Stimulated activated CD8-positive, alpha-beta memory T cell treated with anti-CD3 and anti-CD28 coated beads, Interleukin-2, amount 100 ng/mL, for 1 hour (primary cell): ENCODE measurements around the gene CELSR1.
"Not testable (repeated sequence)": the region's sequence is repeated elsewhere in the genome, so short reads cannot be mapped to it uniquely, and the experiment has no call there.

Experiments
- DNase-seq, 2 donors: peaks; one replicate each; pipeline ENCODE4 v3.0.0-alpha.2; 2020; ENCODE audit warnings: low read depth in 2 of 2

Gene CELSR1

GRCh38 chr22:46328797-46329196 lies 208.6 kb downstream of the CELSR1 start:
- DNase-seq: no peak

- no peak for DNase-seq
Observed at GRCh38 chr22:46327691-46328465, 209.5 kb downstream of the CELSR1 start.

- DNase-seq: no peak
Observed at GRCh38 chr22:46326066-46326680, 211.2 kb downstream of the CELSR1 start.

- DNase-seq: no peak
Observed at GRCh38 chr22:46323162-46323561, 214.3 kb downstream of the CELSR1 start.

- no peak for DNase-seq
Observed at GRCh38 chr22:46322711-46323110, 214.7 kb downstream of the CELSR1 start.

- DNase-seq: no peak
Observed at GRCh38 chr22:46320716-46321386, 216.6 kb downstream of the CELSR1 start.

- DNase-seq: no peak
Observed at GRCh38 chr22:46320166-46320710, 217.2 kb downstream of the CELSR1 start.

GRCh38 chr22:46319319-46319718 lies 218.1 kb downstream of the CELSR1 start:
- DNase-seq: no peak

- DNase-seq: no peak
Observed at GRCh38 chr22:46318576-46318975, 218.8 kb downstream of the CELSR1 start.

GRCh38 chr22:46317646-46318045 lies 219.8 kb downstream of the CELSR1 start:
- DNase-seq: no peak

- no peak for DNase-seq
Observed at GRCh38 chr22:46315976-46316375, 221.4 kb downstream of the CELSR1 start.

- not testable (repeated sequence) for DNase-seq
Observed at GRCh38 chr22:46312848-46313247, 224.6 kb downstream of the CELSR1 start.

- no peak for DNase-seq
Observed at GRCh38 chr22:46312056-46312455, 225.4 kb downstream of the CELSR1 start.
